Activated CD4-positive, alpha-beta T cell treated with anti-CD3 and anti-CD28 coated beads, Interleukin-2, amount 50 U/mL, for 16 hours (primary cell): ENCODE data around the gene CYSTM1.
A peak's percentile ranks its signal among the peaks of the same experiment; 100 is the strongest.

Experiments used
- DNase-seq: peaks from one replicate; pipeline ENCODE4 v3.0.0-alpha.2; 2020

Gene CYSTM1

GRCh38 chr5:140259500-140259899 lies 84.5 kb downstream of the CYSTM1 start:
- DNase-seq: no peak

GRCh38 chr5:140260089-140260656 lies 85.2 kb downstream of the CYSTM1 start:
- DNase-seq: no peak

GRCh38 chr5:140261403-140262171 lies 86.6 kb downstream of the CYSTM1 start:
- peak; percentile 46 for DNase-seq

GRCh38 chr5:140262221-140262620 lies 87.2 kb downstream of the CYSTM1 start:
- no peak for DNase-seq

GRCh38 chr5:140262839-140263238 lies 87.9 kb downstream of the CYSTM1 start:
- no peak for DNase-seq

- no peak for DNase-seq
Observed at GRCh38 chr5:140265845-140266244, 90.9 kb downstream of the CYSTM1 start.

GRCh38 chr5:140266471-140267200 lies 91.6 kb downstream of the CYSTM1 start:
- DNase-seq: no peak

GRCh38 chr5:140267201-140267540 lies 92.2 kb downstream of the CYSTM1 start:
- DNase-seq: no peak

GRCh38 chr5:140267559-140268018 lies 92.6 kb downstream of the CYSTM1 start:
- DNase-seq: no peak

- DNase-seq: no peak
Observed at GRCh38 chr5:140270008-140270407, 95.0 kb downstream of the CYSTM1 start.

GRCh38 chr5:140273401-140273877 lies 98.5 kb downstream of the CYSTM1 start:
- no peak for DNase-seq

GRCh38 chr5:140275837-140276236 lies 100.8 kb downstream of the CYSTM1 start:
- DNase-seq: no peak

GRCh38 chr5:140282266-140282665 lies 107.3 kb downstream of the CYSTM1 start:
- no peak for DNase-seq

- DNase-seq: no peak
Observed at GRCh38 chr5:140284013-140284412, 109.0 kb downstream of the CYSTM1 start.

- no peak for DNase-seq
Observed at GRCh38 chr5:140286424-140286823, 111.4 kb downstream of the CYSTM1 start.

- DNase-seq: no peak
Observed at GRCh38 chr5:140287801-140288521, 113.0 kb downstream of the CYSTM1 start.

GRCh38 chr5:140292212-140293036 lies 117.4 kb downstream of the CYSTM1 start:
- no peak for DNase-seq
